Endodermal cell (in vitro differentiated cells): ENCODE results near the gene FOXO6. TPM values are rescaled to one million over a fixed set of nuclear protein-coding genes. Genes with fewer than 3 reads are reported as not detected.

Experiments used
- DNase-seq: peaks from one replicate; pipeline ENCODE4 v3.0.0-alpha.2; 2017
- H3K27ac ChIP-seq: 2 replicates; pipeline ENCODE4 v1.5.1; 2013; ENCODE audit warnings: mild to moderate bottlenecking, low read depth, low read length, moderate library complexity
- H3K27me3 ChIP-seq: 2 replicates; pipeline ENCODE4 v1.6.1; 2013; ENCODE audit warnings: mild to moderate bottlenecking, low read length, moderate library complexity; ENCODE audit not compliant: insufficient read depth, control insufficient read depth, poor library complexity, severe bottlenecking
- H3K36me3 ChIP-seq: 2 replicates; pipeline ENCODE4 v1.7.0; 2013; ENCODE audit warnings: mild to moderate bottlenecking, low read length, moderate library complexity; ENCODE audit not compliant: control insufficient read depth, insufficient read depth
- H3K4me1 ChIP-seq: one replicate; pipeline ENCODE4 v1.7.0; 2013; ENCODE audit warnings: low read length; ENCODE audit not compliant: control insufficient read depth, insufficient read depth
- H3K4me3 ChIP-seq: 2 replicates; pipeline ENCODE4 v1.5.1; 2013; ENCODE audit warnings: mild to moderate bottlenecking, low read length, moderate library complexity
- H3K9ac ChIP-seq: 2 replicates; pipeline ENCODE4 v1.6.1; 2013; ENCODE audit warnings: mild to moderate bottlenecking, low read length, moderate library complexity; ENCODE audit not compliant: poor library complexity, severe bottlenecking; ENCODE audit errors: extremely low read depth
- H3K9me3 ChIP-seq: 2 replicates; pipeline ENCODE4 v1.6.1; 2013; ENCODE audit warnings: mild to moderate bottlenecking, low read length, moderate library complexity; ENCODE audit not compliant: control insufficient read depth
- H3K27ac Mint-ChIP-seq: 2 replicates; pipeline ENCODE4 v1.8.0; 2020; ENCODE audit warnings: mixed read lengths
- H3K27me3 Mint-ChIP-seq: 2 replicates; pipeline ENCODE4 v1.8.0; 2021; ENCODE audit warnings: mild to moderate bottlenecking, mixed read lengths; ENCODE audit not compliant: insufficient read depth
- H3K36me3 Mint-ChIP-seq: 2 replicates; pipeline ENCODE4 v1.8.0; 2020; ENCODE audit warnings: low read depth, mixed read lengths
- H3K4me1 Mint-ChIP-seq: 2 replicates; pipeline ENCODE4 v1.8.0; 2020; ENCODE audit warnings: mixed read lengths
- H3K4me3 Mint-ChIP-seq: 2 replicates; pipeline ENCODE4 v1.8.0; 2020; ENCODE audit warnings: mild to moderate bottlenecking, moderate library complexity, mixed read lengths
- H3K9me3 Mint-ChIP-seq: 2 replicates; pipeline ENCODE4 v1.8.0; 2020; ENCODE audit warnings: mild to moderate bottlenecking, mixed read lengths
- CTCF ChIP-seq: fragments of 200-600 bp; sonication (generic); conservative IDR thresholded peaks from 2 replicates; pipeline ENCODE4 v1.5.0; 2021; ENCODE audit warnings: antibody characterized with exemption, mild to moderate bottlenecking
- WGBS, 2 experiments: methylation state at CpG; one replicate each; pipeline versions ENCODE4 v1.1.5 to v1.1.7; 2013; ENCODE audit warnings: missing lambda C conversion rate in 2 of 2, mixed read lengths in 1 of 2; ENCODE audit not compliant: insufficient coverage in 1 of 2, insufficient read length in 1 of 2; 5-methylcytosine and 5-hydroxymethylcytosine counted together
- total RNA-seq, 2 donors: library from RNA; stranded (reverse); fragmentation: NEBNext Ultra II Directional in 1 of 2; extraction: Animal tissue kit (Norgen Biotek cat#: 25700) in 1 of 2; gene quantifications; 2 replicates in 1 of 2; 3 replicates in 1 of 2; pipeline ENCODE4 v1.2.1, GENCODE V29; 2021

The FOXO6 gene
- total RNA-seq, 2 donors from 2014 or later: 1.7 to 1.8 TPM

- Histone ChIP-seq H3K4me1 (no peaks in the 10 kb centered on the region), H3K27me3 (no peaks in the 10 kb centered on the region), H3K9ac (no peak overlapping the region), H3K4me3 (no peak overlapping the region), H3K36me3 (no peaks in the 10 kb centered on the region), H3K27ac (no peak overlapping the region), H3K9me3 (no peaks in the 10 kb centered on the region)
- H3K4me3 Mint-ChIP-seq: no peak overlapping the region
- H3K27ac Mint-ChIP-seq: no peak overlapping the region
- no peak for TF ChIP-seq CTCF
- H3K9me3 Mint-ChIP-seq: no peaks in the 10 kb centered on the region
- H3K36me3 Mint-ChIP-seq: no peaks in the 10 kb centered on the region
- peaks cover 6% of the 10 kb centered on the region for H3K27me3 Mint-ChIP-seq
- no peak for DNase-seq
- no peaks in the 10 kb centered on the region for H3K4me1 Mint-ChIP-seq
- 90 to 92% methylated on average over 2 of the region's 2 CpGs for WGBS, 2 experiments
Observed at GRCh38 chr1:41425369-41425768, 64.1 kb downstream of the FOXO6 start.

- TF ChIP-seq CTCF: no peak
- no peak overlapping the region for H3K4me3 Mint-ChIP-seq
- H3K36me3 Mint-ChIP-seq: no peaks in the 10 kb centered on the region
- Histone ChIP-seq H3K4me3 (no peak overlapping the region), H3K4me1 (no peaks in the 10 kb centered on the region), H3K9ac (no peak overlapping the region), H3K27me3 (no peaks in the 10 kb centered on the region), H3K36me3 (no peaks in the 10 kb centered on the region), H3K9me3 (no peaks in the 10 kb centered on the region), H3K27ac (no peak overlapping the region)
- no peak for DNase-seq
- H3K9me3 Mint-ChIP-seq: no peaks in the 10 kb centered on the region
- H3K4me1 Mint-ChIP-seq: no peaks in the 10 kb centered on the region
- no peak overlapping the region for H3K27ac Mint-ChIP-seq
- H3K27me3 Mint-ChIP-seq: peaks cover 8% of the 10 kb centered on the region
- WGBS, 2 experiments: 87 to 94% methylated on average over 6 to 13 of the region's 13 CpGs
Observed at GRCh38 chr1:41426201-41426890, 65.1 kb downstream of the FOXO6 start.

GRCh38 chr1:41427122-41427913, 66.1 kb downstream of the FOXO6 start:
- peak; percentile 46 for DNase-seq
- H3K36me3 Mint-ChIP-seq: no peaks in the 10 kb centered on the region
- H3K27ac Mint-ChIP-seq: no peak overlapping the region
- no peaks in the 10 kb centered on the region for H3K36me3 ChIP-seq
- TF ChIP-seq CTCF: no peak
- H3K27me3 Mint-ChIP-seq: peaks cover 8% of the 10 kb centered on the region
- H3K9ac ChIP-seq: no peak overlapping the region
- H3K4me1 Mint-ChIP-seq: no peaks in the 10 kb centered on the region
- H3K4me1 ChIP-seq: no peaks in the 10 kb centered on the region
- H3K4me3 ChIP-seq: no peak overlapping the region
- no peak overlapping the region for H3K27ac ChIP-seq
- no peak overlapping the region for H3K4me3 Mint-ChIP-seq
- H3K27me3 ChIP-seq: no peaks in the 10 kb centered on the region
- H3K9me3 ChIP-seq: no peaks in the 10 kb centered on the region
- H3K9me3 Mint-ChIP-seq: no peaks in the 10 kb centered on the region
- 70 to 89% methylated on average over 10 to 20 of the region's 20 CpGs for WGBS, 2 experiments
